ENCODE data around the gene DYNC2LI1.

The DYNC2LI1 gene

GRCh38 chr2:43851011-43851980 lies 77.5 kb downstream of the DYNC2LI1 start:
- no peak for DNase-seq

- no peak for DNase-seq
These were observed 78.4 kb downstream of the DYNC2LI1 start for GRCh38 chr2:43852196-43852730.

- no peak for DNase-seq
These were observed 79.6 kb downstream of the DYNC2LI1 start for GRCh38 chr2:43853141-43854081.

DNA sequence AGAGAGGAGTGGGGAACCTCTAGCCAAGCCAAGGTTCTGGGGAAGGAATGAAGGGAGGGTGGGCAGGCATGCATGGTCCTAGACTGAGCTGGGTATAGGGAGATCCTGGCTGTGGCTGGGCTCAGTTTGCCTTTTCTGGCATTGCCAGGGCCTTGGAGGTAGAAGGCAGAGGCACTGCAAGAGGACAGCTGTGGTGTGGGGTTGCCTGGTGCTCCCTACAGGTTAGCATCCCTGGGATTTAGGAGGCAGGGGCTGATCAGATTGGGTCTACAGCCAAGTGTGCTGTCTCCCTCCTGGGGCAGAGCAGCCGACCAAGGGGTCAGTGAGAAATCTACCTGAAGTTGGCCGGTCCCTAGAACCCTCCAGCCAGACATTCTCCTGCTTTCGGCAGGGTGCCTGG lies 80.8 kb downstream of the DYNC2LI1 start:
- no peak for DNase-seq

DNA sequence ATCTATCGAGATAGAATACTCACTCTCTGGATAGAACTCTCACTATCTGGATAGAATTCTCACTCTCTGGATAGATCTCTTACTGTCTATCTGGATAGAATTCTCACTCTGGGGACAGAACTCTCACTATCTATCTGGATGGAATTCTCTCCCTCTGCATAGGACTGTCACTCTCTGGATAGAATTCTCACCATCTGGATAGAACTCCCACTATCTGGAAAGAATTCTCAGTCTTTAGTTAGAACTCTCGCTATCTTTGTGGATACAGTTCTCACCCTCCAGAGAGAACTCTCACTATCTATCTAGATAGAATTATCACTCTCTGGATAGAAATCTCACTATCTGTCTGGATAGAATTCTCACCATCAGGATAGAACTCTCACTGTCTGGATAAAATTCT lies 81.5 kb downstream of the DYNC2LI1 start:
- no peak for DNase-seq

Measured in stimulated activated CD8-positive, alpha-beta memory T cell treated with anti-CD3 and anti-CD28 coated beads, Interleukin-4, amount 100 ng/mL, for 48 hours (primary cell).